Thymus (tissue), 11 donors: ENCODE measurements around the gene ANAPC7. TPM values are rescaled to one million over a fixed set of nuclear protein-coding genes. Genes with fewer than 3 reads are reported as not detected.
"Not testable (repeated sequence)": the region's sequence is repeated elsewhere in the genome, so short reads cannot be mapped to it uniquely, and the experiment has no call there.

Source experiments
- DNase-seq, 9 donors: peaks; one replicate each; pipeline ENCODE4 v3.0.0-alpha.2; 2013; ENCODE audit warnings: low spot score in 9 of 9, low read depth in 6 of 9, missing footprints in 1 of 9
- H3K27ac ChIP-seq, 2 donors: one replicate each; pipeline ENCODE4 v1.5.1; 2013; ENCODE audit warnings: control low read depth in 1 of 2, low read depth in 1 of 2, low read length in 1 of 2, mild to moderate bottlenecking in 1 of 2, moderate library complexity in 1 of 2
- H3K27me3 ChIP-seq, 2 donors: one replicate each; pipeline ENCODE4 v1.5.1; 2013; ENCODE audit warnings: low read length in 1 of 2; ENCODE audit not compliant: control insufficient read depth in 2 of 2, insufficient read depth in 1 of 2
- H3K36me3 ChIP-seq, 2 donors: one replicate each; pipeline ENCODE4 v1.5.1; 2013; ENCODE audit warnings: low read length in 1 of 2, mild to moderate bottlenecking in 1 of 2, moderate library complexity in 1 of 2; ENCODE audit not compliant: control insufficient read depth in 2 of 2, insufficient read depth in 2 of 2
- H3K4me1 ChIP-seq, 2 donors: one replicate each; pipeline ENCODE4 v1.5.1; 2013; ENCODE audit warnings: low read length in 2 of 2; ENCODE audit not compliant: control insufficient read depth in 2 of 2, insufficient read depth in 2 of 2
- H3K4me3 ChIP-seq, 2 donors: one replicate each; pipeline ENCODE4 v1.5.1; 2013; ENCODE audit warnings: low read length in 2 of 2, control low read depth in 1 of 2, mild to moderate bottlenecking in 1 of 2
- H3K9me3 ChIP-seq, 2 donors: one replicate each; pipeline ENCODE4 v1.5.1; 2013; ENCODE audit warnings: low read length in 1 of 2, mild to moderate bottlenecking in 1 of 2; ENCODE audit not compliant: control insufficient read depth in 2 of 2, insufficient read depth in 1 of 2
- WGBS: extraction: QIAGEN DNeasy Blood & Tissue Kit; methylation state at CpG from one replicate; pipeline ENCODE4 v1.1.7; 2013; 5-methylcytosine and 5-hydroxymethylcytosine counted together
- polyA plus RNA-seq: library from polyadenylated mRNA; stranded (reverse); fragments of 200-250 nt; gene quantifications from one replicate; pipeline ENCODE4 v1.2.3, GENCODE V29; 2013
- total RNA-seq: library from RNA; stranded (reverse); fragments of 120-200 nt; gene quantifications from one replicate; pipeline ENCODE4 v1.2.4, GENCODE V29; 2013
- donor health status: healthy.

The ANAPC7 gene
- total and polyA plus RNA-seq, 2 donors = 43.2 to 66.6 TPM

DNA sequence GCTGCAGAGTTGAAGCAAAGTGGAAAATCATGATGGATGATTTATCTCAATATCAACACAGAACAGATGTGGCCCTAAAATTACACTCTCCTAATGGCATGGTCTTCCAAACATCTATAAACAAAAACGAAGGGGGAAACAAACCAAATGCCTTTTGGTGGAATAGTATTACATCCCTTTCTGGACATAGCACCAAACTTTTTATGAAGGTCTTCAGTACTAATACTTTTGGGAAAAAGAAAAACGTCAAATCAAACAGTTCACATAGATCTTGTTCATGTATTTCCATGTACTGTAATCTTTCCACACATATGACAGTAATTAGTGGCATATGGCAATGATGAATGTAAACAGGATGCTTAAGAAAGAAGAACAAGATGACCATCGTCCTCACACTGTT, 22.9 kb upstream of the ANAPC7 start:
- no peaks in the 10 kb centered on the region for H3K36me3 ChIP-seq
- H3K27ac ChIP-seq = no peak overlapping the region
- H3K9me3 ChIP-seq = no peaks in the 10 kb centered on the region
- no peak overlapping the region for H3K4me3 ChIP-seq
- H3K4me1 ChIP-seq = no peaks in the 10 kb centered on the region
- WGBS = 83% methylated on average over 3 of the region's 3 CpGs
- DNase-seq = no peak
- H3K27me3 ChIP-seq = no peaks in the 10 kb centered on the region

DNA sequence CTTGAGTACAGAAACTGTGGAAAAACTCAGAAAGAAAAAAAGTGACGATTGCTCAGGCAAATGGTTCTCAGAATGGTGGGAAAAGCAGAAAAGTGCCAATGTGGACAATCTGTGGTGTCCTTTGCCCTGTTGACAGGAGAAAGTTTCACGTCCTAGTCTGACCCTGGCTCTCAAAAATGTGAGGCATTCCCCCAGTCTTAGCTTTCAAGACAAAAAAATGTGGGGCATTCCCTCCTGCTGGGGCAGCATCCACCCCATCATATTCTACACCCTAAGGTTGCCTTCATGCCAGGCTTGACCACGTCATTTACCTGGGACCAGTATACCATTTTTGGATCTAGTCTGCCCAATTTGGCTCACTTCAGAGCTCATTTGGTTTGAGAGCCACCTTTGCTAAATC, 20.7 kb upstream of the ANAPC7 start:
- H3K9me3 ChIP-seq = no peaks in the 10 kb centered on the region
- H3K27me3 ChIP-seq = no peaks in the 10 kb centered on the region
- no peak for DNase-seq
- H3K4me3 ChIP-seq = no peak overlapping the region
- no peaks in the 10 kb centered on the region for H3K4me1 ChIP-seq
- 97% methylated on average over 3 of the region's 3 CpGs for WGBS
- H3K36me3 ChIP-seq = no peaks in the 10 kb centered on the region
- no peak overlapping the region for H3K27ac ChIP-seq

DNA sequence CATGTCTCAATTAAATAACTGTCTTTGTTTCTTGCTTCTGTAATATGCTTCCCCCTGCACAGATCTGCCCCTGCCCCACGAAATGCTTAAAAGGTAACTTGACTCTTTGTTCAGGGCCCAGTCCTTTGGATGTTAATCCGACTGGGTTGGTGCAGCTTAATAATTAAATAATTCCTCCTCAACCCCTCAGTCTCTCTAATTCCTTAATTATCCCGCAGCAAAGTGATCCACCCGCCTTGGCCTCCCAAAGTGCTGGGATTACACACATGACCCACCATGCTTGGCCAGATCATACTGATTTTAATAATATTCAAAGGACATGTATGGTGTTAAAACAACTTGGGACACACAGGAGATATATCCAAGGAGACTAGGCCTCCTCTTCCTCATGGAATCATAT, 18.2 kb upstream of the ANAPC7 start:
- H3K4me1 ChIP-seq = no peaks in the 10 kb centered on the region
- H3K36me3 ChIP-seq = no peaks in the 10 kb centered on the region
- H3K9me3 ChIP-seq = no peaks in the 10 kb centered on the region
- H3K4me3 ChIP-seq = no peak overlapping the region
- H3K27ac ChIP-seq = no peak overlapping the region
- no peaks in the 10 kb centered on the region for H3K27me3 ChIP-seq
- 96% methylated on average over 4 of the region's 4 CpGs for WGBS
- no peak for DNase-seq

DNA sequence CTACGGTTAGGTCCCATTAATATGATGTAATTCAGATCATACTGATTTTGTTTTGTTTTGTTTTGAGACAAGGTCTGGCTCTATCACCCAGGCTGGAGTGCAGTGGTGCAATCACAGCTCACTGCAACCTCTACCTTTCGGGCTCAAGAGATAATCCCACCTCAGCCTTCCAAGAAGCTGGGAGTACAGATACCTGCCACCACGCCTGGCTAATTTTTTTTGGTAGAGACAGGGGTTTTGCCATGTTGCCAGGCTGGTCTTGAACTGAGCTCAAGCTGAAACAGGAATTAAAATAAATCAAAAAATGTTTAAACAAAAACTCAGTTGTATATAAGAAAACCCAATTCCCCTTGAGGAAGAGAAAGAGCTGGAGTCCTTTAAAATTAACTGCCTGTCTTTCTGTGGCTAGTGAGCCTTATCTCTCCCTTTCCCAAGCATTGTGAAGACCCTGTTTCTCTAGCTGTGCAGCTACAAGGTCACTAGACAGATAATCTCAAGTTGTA, 17.7 kb upstream of the ANAPC7 start:
- no peak overlapping the region for H3K27ac ChIP-seq
- no peaks in the 10 kb centered on the region for H3K36me3 ChIP-seq
- no peak for DNase-seq
- no peaks in the 10 kb centered on the region for H3K27me3 ChIP-seq
- WGBS = 64% methylated on average over 3 of the region's 3 CpGs
- H3K4me3 ChIP-seq = no peak overlapping the region
- no peaks in the 10 kb centered on the region for H3K9me3 ChIP-seq
- no peaks in the 10 kb centered on the region for H3K4me1 ChIP-seq

DNA sequence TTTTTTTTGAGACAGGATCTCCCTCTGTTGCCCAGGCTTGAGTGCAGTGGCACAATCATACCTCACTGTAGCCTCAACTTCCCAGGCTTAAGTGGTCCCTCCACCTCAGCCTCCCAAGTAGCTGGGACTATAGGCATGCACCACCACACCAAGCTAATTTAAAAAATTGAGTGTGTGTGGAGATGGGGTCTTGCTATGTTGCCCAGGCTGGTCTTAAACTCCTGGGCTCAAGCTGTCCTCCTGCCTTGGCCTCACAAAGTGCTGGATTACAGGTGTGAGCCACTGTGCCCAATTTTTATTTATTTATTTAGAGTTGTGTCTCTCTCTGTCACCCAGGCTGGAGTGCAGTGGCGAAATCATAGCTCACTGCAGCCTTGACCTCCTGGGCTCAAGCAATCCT, 17.1 kb upstream of the ANAPC7 start:
- H3K4me1 ChIP-seq, H3K27ac ChIP-seq: not testable (repeated sequence)
- 97% methylated on average over 1 of the region's 1 CpG for WGBS

DNA sequence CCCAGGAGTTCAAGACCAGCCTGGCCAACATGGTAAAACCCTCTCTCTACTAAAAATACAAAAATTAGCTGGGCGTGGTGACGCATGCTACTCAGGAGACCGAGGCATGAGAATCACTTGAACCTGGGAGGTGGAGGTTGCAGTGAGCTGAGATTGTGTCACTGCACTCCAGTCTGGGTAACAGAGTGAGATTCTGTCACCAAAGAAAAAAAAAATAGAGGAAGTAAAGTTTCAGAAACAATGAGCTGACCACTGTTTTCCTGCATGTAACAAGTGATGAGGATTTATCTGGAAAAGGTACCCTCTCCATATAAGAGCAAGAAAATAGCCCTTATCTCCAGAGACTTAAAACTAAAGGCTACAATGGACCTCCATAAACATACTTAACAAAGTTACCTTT, 13.6 kb upstream of the ANAPC7 start:
- H3K4me3 ChIP-seq, H3K36me3 ChIP-seq, H3K27me3 ChIP-seq, H3K4me1 ChIP-seq, H3K27ac ChIP-seq, H3K9me3 ChIP-seq, DNase-seq: not testable (repeated sequence)
- 77% methylated on average over 3 of the region's 3 CpGs for WGBS

More for the DNA sequence above, 17.1 kb upstream of the ANAPC7 start:
- H3K36me3 ChIP-seq, DNase-seq, H3K27me3 ChIP-seq, H3K4me3 ChIP-seq, H3K9me3 ChIP-seq: not testable (repeated sequence)

DNA sequence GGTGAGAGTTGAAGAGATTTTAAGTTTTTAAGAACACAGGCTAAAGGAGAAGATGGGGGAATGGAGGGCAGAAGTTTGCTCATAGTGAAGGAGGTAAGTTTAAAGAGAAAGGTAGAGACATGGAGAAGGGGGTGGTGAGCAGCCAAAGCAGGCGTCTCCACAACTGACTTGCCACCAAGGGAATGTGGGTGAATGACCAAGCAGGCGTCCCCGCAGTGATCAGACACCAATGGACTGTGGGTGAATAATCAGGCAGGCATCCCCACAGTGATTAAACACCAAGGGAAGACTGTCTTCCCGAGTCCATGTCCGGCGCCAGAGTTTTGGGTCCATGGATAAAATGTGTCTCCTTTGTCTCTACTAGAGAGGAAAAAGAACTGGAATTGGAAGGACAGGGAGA, 6.6 kb upstream of the ANAPC7 start:
- DNase-seq, H3K27me3 ChIP-seq: not testable (repeated sequence)
- 98% methylated on average over 6 of the region's 6 CpGs for WGBS

DNA sequence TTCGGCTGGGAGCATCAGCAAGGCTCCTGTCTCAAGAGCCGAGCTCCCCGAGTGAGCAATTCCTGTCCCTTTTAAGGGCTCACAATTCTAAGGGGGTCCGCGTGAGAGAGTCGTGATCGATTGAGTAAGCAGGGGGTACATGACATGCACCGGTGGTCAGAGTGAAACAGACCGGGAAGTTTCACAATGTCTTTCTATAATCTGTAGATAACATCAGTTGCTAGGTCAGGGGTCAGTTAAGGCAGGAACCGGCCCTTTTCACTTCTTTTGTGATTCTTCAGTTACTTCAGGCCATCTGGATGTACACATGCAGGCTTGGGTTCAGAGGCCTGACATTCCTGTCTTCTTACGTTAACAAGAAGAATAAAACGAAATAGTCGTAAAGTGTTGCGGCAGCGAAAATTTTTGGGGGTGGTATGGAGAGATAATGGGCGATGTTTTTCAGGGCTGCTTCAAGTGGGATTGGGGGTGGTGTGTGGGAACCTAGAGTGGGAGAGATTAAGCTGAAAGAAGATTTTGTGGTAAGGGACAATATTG, 1.7 kb upstream of the ANAPC7 start:
- peaks cover 15 to 16% of the 10 kb centered on the region in 2 donors for H3K4me1 ChIP-seq
- not testable (repeated sequence) for H3K9me3 ChIP-seq, H3K4me3 ChIP-seq, H3K27ac ChIP-seq, H3K27me3 ChIP-seq, DNase-seq
- WGBS = 95% methylated on average over 16 of the region's 16 CpGs
- peaks cover 10 to 12% of the 10 kb centered on the region in 2 donors for H3K36me3 ChIP-seq

More for the DNA sequence above, 6.6 kb upstream of the ANAPC7 start:
- H3K27ac ChIP-seq, H3K4me1 ChIP-seq, H3K4me3 ChIP-seq, H3K36me3 ChIP-seq, H3K9me3 ChIP-seq: not testable (repeated sequence)

DNA sequence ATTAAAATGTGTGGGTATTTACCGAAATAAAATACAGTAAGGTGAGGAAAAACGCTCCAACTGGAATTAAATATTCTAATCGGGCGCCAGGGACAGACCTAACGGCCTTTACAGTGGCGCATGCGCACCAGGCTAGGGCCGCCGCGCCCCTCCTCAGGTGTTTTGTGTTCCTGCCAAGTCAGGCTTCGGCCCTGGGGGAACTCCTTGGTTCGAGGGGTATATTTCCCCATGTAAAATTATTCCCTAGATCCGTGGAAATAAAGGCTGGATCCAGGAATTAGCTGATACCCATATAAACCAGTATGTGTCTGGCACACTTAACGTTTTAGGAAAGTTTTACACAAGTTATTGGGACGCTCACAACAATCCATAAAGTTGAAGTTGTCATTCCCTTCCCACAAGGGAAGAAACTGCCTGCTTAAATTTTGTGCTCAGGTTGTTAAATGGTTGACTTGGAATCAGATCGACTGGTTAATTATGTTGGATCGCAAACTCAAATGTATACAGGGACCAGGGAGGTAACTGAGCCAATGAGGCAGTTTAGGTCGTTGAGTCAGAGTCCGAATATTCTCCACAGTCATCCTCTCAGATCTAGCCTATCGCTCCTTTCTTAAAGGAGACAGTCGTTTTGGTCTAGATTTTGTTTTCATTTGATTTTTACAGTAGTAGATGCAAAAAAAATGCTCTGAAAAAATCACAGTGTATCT, 621 bp upstream of the ANAPC7 start:
- Histone ChIP-seq H3K4me1 (peaks cover 15 to 16% of the 10 kb centered on the region in 2 donors), H3K27me3 (no peaks in the 10 kb centered on the region), H3K4me3 (peak overlapping the region; percentile 68 to 99), H3K36me3 (peaks cover 10 to 16% of the 10 kb centered on the region in 2 donors), H3K9me3 (no peaks in the 10 kb centered on the region), H3K27ac (peak overlapping the region; percentile 95 to 96)
- WGBS = 31% methylated on average over 21 of the region's 21 CpGs
- DNase-seq = peak in 8 of 9 donors; percentile 59 to 91 (median 76)
